ENCODE results near the gene SERP2. TPM values are rescaled to one million over a fixed set of nuclear protein-coding genes. Genes with fewer than 3 reads are reported as not detected.

SERP2 gene
- total RNA-seq, 1 experiment from 2014 or later: not detected

- POLR2A ChIA-PET: interaction anchor here (1.1 kb wide), 2 partner anchors 14 to 45 kb away, joined by 3 read pairs; no protein-coding TSS in a partner anchor
- CTCF ChIA-PET: no interaction called here
- H3K27me3 Mint-ChIP-seq (ENCODE audit: insufficient read depth, unreplicated experiment): no peaks in the 10 kb centered on the region
These were observed 27.1 kb upstream of the SERP2 start for GRCh38 chr13:44346534-44346933.

GRCh38 chr13:44347301-44347700 is 26.3 kb upstream of the SERP2 start:
- H3K9me3 Mint-ChIP-seq (ENCODE audit: unreplicated experiment): no peaks in the 10 kb centered on the region
- no peak for DNase-seq (ENCODE audit: unreplicated experiment)
- no peak overlapping the region for H3K4me3 Mint-ChIP-seq (ENCODE audit: unreplicated experiment)
- TF ChIP-seq CTCF (IDR thresholded peaks at IDR 0.05; ENCODE audit: unreplicated experiment): no peak
- no TSS peak for BruUV-seq (replicated peaks)
- no peaks in the 10 kb centered on the region for H3K27me3 Mint-ChIP-seq (ENCODE audit: insufficient read depth, unreplicated experiment)
- intact Hi-C loops (cut with micrococcal nuclease): no loop called here
- no peak overlapping the region for H3K27ac Mint-ChIP-seq (ENCODE audit: low read depth, unreplicated experiment)
- CTCF ChIA-PET: no interaction called here
- POLR2A ChIA-PET: interaction anchor here (1.1 kb wide), 2 partner anchors 14 to 45 kb away, joined by 3 read pairs; no protein-coding TSS in a partner anchor
- H3K36me3 Mint-ChIP-seq (ENCODE audit: insufficient read depth, unreplicated experiment): no peaks in the 10 kb centered on the region
- no peaks in the 10 kb centered on the region for H3K4me1 Mint-ChIP-seq (ENCODE audit: insufficient read depth, unreplicated experiment)

More at GRCh38 chr13:44346534-44346933, 27.1 kb upstream of the SERP2 start:
- no peak overlapping the region for H3K4me3 Mint-ChIP-seq (ENCODE audit: unreplicated experiment)
- H3K36me3 Mint-ChIP-seq (ENCODE audit: insufficient read depth, unreplicated experiment): no peaks in the 10 kb centered on the region
- no peak for DNase-seq (ENCODE audit: unreplicated experiment)
- intact Hi-C loops (cut with micrococcal nuclease): no loop called here
- no peaks in the 10 kb centered on the region for H3K4me1 Mint-ChIP-seq (ENCODE audit: insufficient read depth, unreplicated experiment)
- no peak for TF ChIP-seq CTCF (IDR thresholded peaks at IDR 0.05; ENCODE audit: unreplicated experiment)
- H3K9me3 Mint-ChIP-seq (ENCODE audit: unreplicated experiment): no peaks in the 10 kb centered on the region
- BruUV-seq (replicated peaks): no TSS peak
- H3K27ac Mint-ChIP-seq (ENCODE audit: low read depth, unreplicated experiment): no peak overlapping the region

DNA sequence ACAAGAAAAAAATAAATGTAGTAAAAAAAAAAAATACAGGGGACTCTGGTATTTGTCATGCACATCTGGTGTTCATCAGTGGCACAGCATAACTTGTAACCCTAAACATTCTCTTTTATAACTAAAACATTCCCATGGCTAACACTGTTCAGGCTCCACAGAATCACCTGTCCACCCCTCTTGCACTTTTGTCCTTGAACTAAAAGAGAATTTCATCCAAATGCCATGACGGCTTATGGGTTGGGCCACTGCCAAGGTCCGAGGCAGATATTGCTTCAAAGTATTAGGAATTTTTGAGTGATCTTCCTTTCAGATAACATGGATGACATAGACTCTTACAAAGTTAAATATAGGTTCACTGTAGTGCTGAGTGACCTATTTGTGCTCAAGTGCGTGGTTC is 25.7 kb upstream of the SERP2 start:
- intact Hi-C loops (cut with micrococcal nuclease): no loop called here
- Mint-ChIP-seq H3K9me3 (ENCODE audit: unreplicated experiment) (no peaks in the 10 kb centered on the region), H3K36me3 (ENCODE audit: insufficient read depth, unreplicated experiment) (no peaks in the 10 kb centered on the region), H3K4me3 (ENCODE audit: unreplicated experiment) (no peak overlapping the region), H3K4me1 (ENCODE audit: insufficient read depth, unreplicated experiment) (no peaks in the 10 kb centered on the region), H3K27ac (ENCODE audit: low read depth, unreplicated experiment) (no peak overlapping the region), H3K27me3 (ENCODE audit: insufficient read depth, unreplicated experiment) (no peaks in the 10 kb centered on the region)
- TF ChIP-seq CTCF (IDR thresholded peaks at IDR 0.05; ENCODE audit: unreplicated experiment): no peak
- POLR2A ChIA-PET: no interaction called here
- CTCF ChIA-PET: no interaction called here
- no TSS peak for BruUV-seq (replicated peaks)
- no peak for DNase-seq (ENCODE audit: unreplicated experiment)

DNA sequence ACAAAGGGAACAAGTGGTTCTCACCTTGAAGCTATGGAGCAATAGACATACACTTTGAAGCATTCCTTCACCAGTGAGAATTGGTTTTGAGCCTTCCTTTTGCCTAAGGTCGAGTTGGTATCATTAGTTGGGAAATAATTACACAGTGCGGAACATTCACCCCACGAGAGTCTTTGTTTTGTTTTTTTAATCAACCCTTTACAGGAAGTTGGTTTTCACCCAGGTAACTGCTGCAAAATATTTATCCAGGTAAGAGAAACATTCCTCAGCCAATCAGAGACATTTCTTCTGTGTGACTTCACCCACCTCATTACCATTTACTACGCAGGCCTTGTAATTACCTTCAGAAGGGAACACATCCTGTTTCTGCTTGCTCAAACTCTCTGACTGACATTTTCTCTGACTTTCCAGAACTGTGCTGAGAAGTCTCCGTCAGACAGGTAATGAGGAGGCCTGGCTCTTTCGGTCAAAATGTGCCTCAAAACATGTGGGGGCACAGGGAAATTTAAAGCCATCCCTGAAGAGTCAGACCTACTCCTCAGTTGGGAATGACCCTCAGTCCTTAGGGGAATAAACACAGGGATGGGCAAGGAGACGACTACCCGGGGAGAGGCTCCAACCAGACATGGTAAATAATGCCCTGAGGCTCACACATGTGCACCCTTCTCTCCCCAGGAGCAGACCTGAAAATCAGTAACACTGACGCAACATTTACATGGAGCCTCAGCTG is 22.7 kb upstream of the SERP2 start:
- Mint-ChIP-seq H3K4me1 (ENCODE audit: insufficient read depth, unreplicated experiment) (no peaks in the 10 kb centered on the region), H3K9me3 (ENCODE audit: unreplicated experiment) (no peaks in the 10 kb centered on the region), H3K4me3 (ENCODE audit: unreplicated experiment) (no peak overlapping the region), H3K36me3 (ENCODE audit: insufficient read depth, unreplicated experiment) (no peaks in the 10 kb centered on the region), H3K27me3 (ENCODE audit: insufficient read depth, unreplicated experiment) (no peaks in the 10 kb centered on the region), H3K27ac (ENCODE audit: low read depth, unreplicated experiment) (no peak overlapping the region)
- TF ChIP-seq CTCF (IDR thresholded peaks at IDR 0.05; ENCODE audit: unreplicated experiment): no peak
- no peak for DNase-seq (ENCODE audit: unreplicated experiment)
- ChIA-PET POLR2A (no interaction called here), CTCF (no interaction called here)
- intact Hi-C loops (cut with micrococcal nuclease): no loop called here
- BruUV-seq (replicated peaks): no TSS peak
